Skeletal muscle tissue (tissue), 4 donors: Measurements from ENCODE around the gene SFMBT1. TPM values are rescaled to one million over a fixed set of nuclear protein-coding genes. Genes with fewer than 3 reads are reported as not detected.

ENCODE experiments used
- H3K27ac ChIP-seq: one replicate; pipeline ENCODE4 v1.7.0; 2013; ENCODE audit warnings: mild to moderate bottlenecking, low read depth, low read length, inconsistent platforms
- H3K27me3 ChIP-seq, 3 donors: one replicate each; pipeline ENCODE4 v1.7.0; 2013; ENCODE audit warnings: low read length in 3 of 3; ENCODE audit not compliant: control insufficient read depth in 3 of 3, insufficient read depth in 3 of 3
- H3K36me3 ChIP-seq, 3 donors: one replicate each; pipeline ENCODE4 v1.7.0; 2013; ENCODE audit warnings: low read length in 3 of 3; ENCODE audit not compliant: control insufficient read depth in 3 of 3, insufficient read depth in 3 of 3
- H3K4me1 ChIP-seq, 3 donors: one replicate each; pipeline ENCODE4 v1.7.0; 2013; ENCODE audit warnings: low read length in 3 of 3, mild to moderate bottlenecking in 3 of 3; ENCODE audit not compliant: control insufficient read depth in 3 of 3, insufficient read depth in 3 of 3
- H3K4me3 ChIP-seq, 3 donors: one replicate each; pipeline ENCODE4 v1.7.0; 2013; ENCODE audit warnings: low read length in 3 of 3
- H3K9ac ChIP-seq, 3 donors: one replicate each; pipeline ENCODE4 v1.7.0; 2013; ENCODE audit warnings: low read length in 3 of 3, mild to moderate bottlenecking in 3 of 3, moderate library complexity in 2 of 3, low read depth in 1 of 3
- H3K9me3 ChIP-seq, 3 donors: one replicate each; pipeline ENCODE4 v1.7.0; 2013; ENCODE audit warnings: low read length in 3 of 3; ENCODE audit not compliant: control insufficient read depth in 3 of 3
- total RNA-seq: library from RNA; depleted of rRNA; stranded (reverse); fragments of >200 nt; gene quantifications from one replicate; pipeline ENCODE4 v1.2.3, GENCODE V29; 2014
- donor health status: Osteomylitis.

SFMBT1 gene
- total RNA-seq, 1 donor from 2014 or later, result 11.0 TPM

GRCh38 chr3:52892290-52892624 is 153.6 kb downstream of the SFMBT1 start:
- peak overlapping the region; percentile 81 for H3K27ac ChIP-seq
- H3K36me3 ChIP-seq, result peaks cover 0 to 7% (median 3%) of the 10 kb centered on the region in 3 donors
- peaks cover 49 to 64% (median 55%) of the 10 kb centered on the region in 3 donors for H3K4me1 ChIP-seq
- H3K27me3 ChIP-seq, result no peaks in the 10 kb centered on the region
- H3K9ac ChIP-seq, result peak overlapping the region; percentile 47 to 62 (median 61)
- peak overlapping the region in 2 of 3 donors; percentile 41 to 42 for H3K4me3 ChIP-seq
- no peaks in the 10 kb centered on the region for H3K9me3 ChIP-seq

GRCh38 chr3:52891615-52892081 is 154.2 kb downstream of the SFMBT1 start:
- H3K36me3 ChIP-seq, result peaks cover 0 to 7% (median 4%) of the 10 kb centered on the region in 3 donors
- peak overlapping the region in 1 of 3 donors; percentile 23 for H3K4me3 ChIP-seq
- H3K27me3 ChIP-seq, result no peaks in the 10 kb centered on the region
- peak overlapping the region in 1 of 3 donors; percentile 61 for H3K9ac ChIP-seq
- peaks cover 45 to 65% (median 52%) of the 10 kb centered on the region in 3 donors for H3K4me1 ChIP-seq
- H3K27ac ChIP-seq, result peak overlapping the region; percentile 81
- H3K9me3 ChIP-seq, result no peaks in the 10 kb centered on the region

GRCh38 chr3:52891164-52891563 is 154.7 kb downstream of the SFMBT1 start:
- Histone ChIP-seq H3K9ac (peak overlapping the region in 1 of 3 donors; percentile 19), H3K4me3 (no peak overlapping the region), H3K27me3 (no peaks in the 10 kb centered on the region), H3K4me1 (peaks cover 42 to 64% (median 48%) of the 10 kb centered on the region in 3 donors), H3K36me3 (peaks cover 0 to 7% (median 4%) of the 10 kb centered on the region in 3 donors), H3K27ac (peak overlapping the region; percentile 16), H3K9me3 (no peaks in the 10 kb centered on the region)

GRCh38 chr3:52890735-52891134 is 155.1 kb downstream of the SFMBT1 start:
- Histone ChIP-seq H3K27ac (no peak overlapping the region), H3K4me3 (no peak overlapping the region), H3K4me1 (peaks cover 38 to 64% (median 47%) of the 10 kb centered on the region in 3 donors), H3K36me3 (peaks cover 0 to 7% (median 4%) of the 10 kb centered on the region in 3 donors), H3K9me3 (no peaks in the 10 kb centered on the region), H3K27me3 (no peaks in the 10 kb centered on the region), H3K9ac (no peak overlapping the region)

- Histone ChIP-seq H3K36me3 (peaks cover 0 to 10% (median 6%) of the 10 kb centered on the region in 3 donors), H3K4me1 (peaks cover 31 to 56% (median 43%) of the 10 kb centered on the region in 3 donors), H3K9me3 (no peaks in the 10 kb centered on the region), H3K27me3 (no peaks in the 10 kb centered on the region), H3K4me3 (no peak overlapping the region), H3K9ac (no peak overlapping the region), H3K27ac (no peak overlapping the region)
Measured at GRCh38 chr3:52889901-52890300, 156.0 kb downstream of the SFMBT1 start.

GRCh38 chr3:52887166-52887565 is 158.7 kb downstream of the SFMBT1 start:
- peaks cover 0 to 10% (median 9%) of the 10 kb centered on the region in 3 donors for H3K36me3 ChIP-seq
- no peak overlapping the region for H3K4me3 ChIP-seq
- H3K9me3 ChIP-seq, result no peaks in the 10 kb centered on the region
- peaks cover 6 to 35% (median 18%) of the 10 kb centered on the region in 3 donors for H3K4me1 ChIP-seq
- H3K27ac ChIP-seq, result no peak overlapping the region
- H3K27me3 ChIP-seq, result no peaks in the 10 kb centered on the region
- H3K9ac ChIP-seq, result no peak overlapping the region

GRCh38 chr3:52886049-52886730 is 159.7 kb downstream of the SFMBT1 start:
- H3K27me3 ChIP-seq, result no peaks in the 10 kb centered on the region
- H3K9me3 ChIP-seq, result no peaks in the 10 kb centered on the region
- no peak overlapping the region for H3K4me3 ChIP-seq
- no peak overlapping the region for H3K9ac ChIP-seq
- no peak overlapping the region for H3K27ac ChIP-seq
- peaks cover 0 to 12% (median 9%) of the 10 kb centered on the region in 3 donors for H3K36me3 ChIP-seq
- H3K4me1 ChIP-seq, result peaks cover 0 to 30% (median 10%) of the 10 kb centered on the region in 3 donors

GRCh38 chr3:52882377-52882776 is 163.5 kb downstream of the SFMBT1 start:
- Histone ChIP-seq H3K9ac (no peak overlapping the region), H3K36me3 (peaks cover 0 to 13% (median 11%) of the 10 kb centered on the region in 3 donors), H3K4me3 (no peak overlapping the region), H3K9me3 (no peaks in the 10 kb centered on the region), H3K4me1 (peaks cover 0 to 27% (median 8%) of the 10 kb centered on the region in 3 donors), H3K27me3 (no peaks in the 10 kb centered on the region), H3K27ac (no peak overlapping the region)

GRCh38 chr3:52881871-52882270 is 164.0 kb downstream of the SFMBT1 start:
- H3K9me3 ChIP-seq, result no peaks in the 10 kb centered on the region
- H3K27me3 ChIP-seq, result no peaks in the 10 kb centered on the region
- no peak overlapping the region for H3K27ac ChIP-seq
- H3K4me3 ChIP-seq, result no peak overlapping the region
- H3K36me3 ChIP-seq, result peaks cover 0 to 13% (median 10%) of the 10 kb centered on the region in 3 donors
- H3K9ac ChIP-seq, result no peak overlapping the region
- peaks cover 0 to 27% (median 8%) of the 10 kb centered on the region in 3 donors for H3K4me1 ChIP-seq

- H3K36me3 ChIP-seq, result peaks cover 0 to 10% (median 8%) of the 10 kb centered on the region in 3 donors
- H3K27ac ChIP-seq, result no peak overlapping the region
- H3K27me3 ChIP-seq, result no peaks in the 10 kb centered on the region
- no peaks in the 10 kb centered on the region for H3K9me3 ChIP-seq
- no peak overlapping the region for H3K4me3 ChIP-seq
- no peak overlapping the region for H3K9ac ChIP-seq
- peaks cover 0 to 23% (median 6%) of the 10 kb centered on the region in 3 donors for H3K4me1 ChIP-seq
Measured at GRCh38 chr3:52880474-52880873, 165.4 kb downstream of the SFMBT1 start.
